ENCODE results near the gene SHISA6. TPM values are rescaled to one million over a fixed set of nuclear protein-coding genes. Genes with fewer than 3 reads are reported as not detected.

SHISA6 gene
- total RNA-seq, 2 experiments from 2014 or later = not detected

DNA sequence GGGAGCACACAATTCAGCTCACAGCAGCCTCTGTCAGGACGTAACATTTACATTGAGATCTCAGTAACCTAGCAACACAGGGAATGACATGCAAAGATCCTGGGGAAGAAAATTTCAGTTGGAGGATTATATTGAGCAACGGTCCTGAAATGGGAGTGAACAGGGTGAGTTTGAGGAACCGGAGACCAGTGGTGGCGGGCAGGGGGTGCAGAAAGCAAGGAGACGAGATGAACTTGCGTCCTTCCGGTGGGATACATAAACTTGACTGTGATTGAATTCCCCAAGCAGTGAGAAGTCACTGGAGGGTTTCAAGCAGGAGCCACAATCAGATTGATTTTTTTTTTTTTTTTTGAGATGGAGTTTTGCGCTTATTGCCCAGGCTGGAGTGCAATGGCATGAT, 51.5 kb downstream of the SHISA6 start:
- CTCF ChIA-PET (ENCODE audit: unreplicated experiment) = no interaction called here
- Histone ChIP-seq H3K79me2 (ENCODE audit: insufficient read depth, low read depth, low read length) (no peaks in the 10 kb centered on the region), H3K27ac (ENCODE audit: low read depth, low read length, poor library complexity, severe bottlenecking) (no peak overlapping the region), H3K4me2 (ENCODE audit: low read length) (no peak overlapping the region), H3K4me1 (ENCODE audit: insufficient read depth, low read length, poor library complexity, severe bottlenecking) (no peaks in the 10 kb centered on the region), H3K9me3 (ENCODE audit: low read length) (no peaks in the 10 kb centered on the region), H2AFZ (ENCODE audit: low read length) (no peak overlapping the region), H3K4me3 (ENCODE audit: low read depth, low read length, poor library complexity, severe bottlenecking) (no peak overlapping the region), H3K9me2 (ENCODE audit: insufficient read depth, low read length) (no peaks in the 10 kb centered on the region), H3K36me3 (ENCODE audit: insufficient read depth, low read length) (no peaks in the 10 kb centered on the region), H4K20me1 (ENCODE audit: insufficient read depth, low read length) (no peaks in the 10 kb centered on the region)
- intact Hi-C loops (cut with micrococcal nuclease; ENCODE audit: unreplicated experiment) = no loop called here
- POLR2A ChIA-PET = no interaction called here
- TF ChIP-seq, protein P1, sequence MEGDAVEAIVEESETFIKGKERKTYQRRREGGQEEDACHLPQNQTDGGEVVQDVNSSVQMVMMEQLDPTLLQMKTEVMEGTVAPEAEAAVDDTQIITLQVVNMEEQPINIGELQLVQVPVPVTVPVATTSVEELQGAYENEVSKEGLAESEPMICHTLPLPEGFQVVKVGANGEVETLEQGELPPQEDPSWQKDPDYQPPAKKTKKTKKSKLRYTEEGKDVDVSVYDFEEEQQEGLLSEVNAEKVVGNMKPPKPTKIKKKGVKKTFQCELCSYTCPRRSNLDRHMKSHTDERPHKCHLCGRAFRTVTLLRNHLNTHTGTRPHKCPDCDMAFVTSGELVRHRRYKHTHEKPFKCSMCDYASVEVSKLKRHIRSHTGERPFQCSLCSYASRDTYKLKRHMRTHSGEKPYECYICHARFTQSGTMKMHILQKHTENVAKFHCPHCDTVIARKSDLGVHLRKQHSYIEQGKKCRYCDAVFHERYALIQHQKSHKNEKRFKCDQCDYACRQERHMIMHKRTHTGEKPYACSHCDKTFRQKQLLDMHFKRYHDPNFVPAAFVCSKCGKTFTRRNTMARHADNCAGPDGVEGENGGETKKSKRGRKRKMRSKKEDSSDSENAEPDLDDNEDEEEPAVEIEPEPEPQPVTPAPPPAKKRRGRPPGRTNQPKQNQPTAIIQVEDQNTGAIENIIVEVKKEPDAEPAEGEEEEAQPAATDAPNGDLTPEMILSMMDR (conservative IDR thresholded peaks at IDR 0.05; ENCODE audit: low read length) = no peak
- no peak for TF ChIP-seq EZH2phosphoT487 (IDR thresholded peaks at IDR 0.05; ENCODE audit: borderline replicate concordance, low read depth, low read length)
- BruUV-seq (replicated peaks) = no TSS peak
- no peak for DNase-seq (ENCODE audit: low spot score)

DNA sequence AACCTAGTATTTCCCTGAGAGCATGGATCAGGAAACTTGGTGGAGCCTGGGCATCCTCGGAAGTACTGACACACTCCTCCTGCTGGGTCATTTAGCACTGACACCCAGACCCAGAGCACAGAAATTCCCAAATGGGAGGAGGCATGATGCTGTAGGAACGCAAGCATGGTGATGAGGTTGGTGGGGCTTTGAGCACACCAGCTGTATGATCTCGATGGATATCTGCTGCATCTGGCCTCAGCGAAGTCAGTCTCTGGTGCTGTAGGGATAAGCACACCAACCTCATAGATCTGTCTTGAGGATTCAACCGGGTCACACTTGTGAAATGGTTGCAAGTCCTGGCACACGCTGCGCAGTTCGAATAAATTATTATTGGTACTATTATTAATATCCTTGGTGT, 52.5 kb downstream of the SHISA6 start:
- CTCF ChIA-PET (ENCODE audit: unreplicated experiment) = no interaction called here
- BruUV-seq (replicated peaks) = no TSS peak
- no peaks in the 10 kb centered on the region for H3K4me1 ChIP-seq (ENCODE audit: insufficient read depth, low read length, poor library complexity, severe bottlenecking)

GRCh38 chr17:11294826-11295225, 53.8 kb downstream of the SHISA6 start:
- H3K9me3 ChIP-seq (ENCODE audit: low read length) = no peaks in the 10 kb centered on the region
- DNase-seq (ENCODE audit: low spot score) = no peak
- H3K4me3 ChIP-seq (ENCODE audit: low read depth, low read length, poor library complexity, severe bottlenecking) = no peak overlapping the region
- H3K79me2 ChIP-seq (ENCODE audit: insufficient read depth, low read depth, low read length) = no peaks in the 10 kb centered on the region
- no TSS peak for BruUV-seq (replicated peaks)
- H4K20me1 ChIP-seq (ENCODE audit: insufficient read depth, low read length) = no peaks in the 10 kb centered on the region
- CTCF ChIA-PET (ENCODE audit: unreplicated experiment) = no interaction called here
- H3K9me2 ChIP-seq (ENCODE audit: insufficient read depth, low read length) = no peaks in the 10 kb centered on the region
- intact Hi-C loops (cut with micrococcal nuclease; ENCODE audit: unreplicated experiment) = no loop called here
- no peaks in the 10 kb centered on the region for H3K36me3 ChIP-seq (ENCODE audit: insufficient read depth, low read length)
- POLR2A ChIA-PET = no interaction called here
- no peak overlapping the region for H2AFZ ChIP-seq (ENCODE audit: low read length)
- H3K27ac ChIP-seq (ENCODE audit: low read depth, low read length, poor library complexity, severe bottlenecking) = no peak overlapping the region
- TF ChIP-seq EZH2phosphoT487 (IDR thresholded peaks at IDR 0.05; ENCODE audit: borderline replicate concordance, low read depth, low read length) = no peak
- H3K4me2 ChIP-seq (ENCODE audit: low read length) = no peak overlapping the region
- H3K4me1 ChIP-seq (ENCODE audit: insufficient read depth, low read length, poor library complexity, severe bottlenecking) = no peaks in the 10 kb centered on the region

More for the DNA sequence above, 52.5 kb downstream of the SHISA6 start:
- Histone ChIP-seq H3K79me2 (ENCODE audit: insufficient read depth, low read depth, low read length) (no peaks in the 10 kb centered on the region), H3K36me3 (ENCODE audit: insufficient read depth, low read length) (no peaks in the 10 kb centered on the region), H2AFZ (ENCODE audit: low read length) (no peak overlapping the region), H3K4me3 (ENCODE audit: low read depth, low read length, poor library complexity, severe bottlenecking) (no peak overlapping the region), H3K27ac (ENCODE audit: low read depth, low read length, poor library complexity, severe bottlenecking) (no peak overlapping the region), H3K9me2 (ENCODE audit: insufficient read depth, low read length) (no peaks in the 10 kb centered on the region), H3K4me2 (ENCODE audit: low read length) (no peak overlapping the region), H3K9me3 (ENCODE audit: low read length) (no peaks in the 10 kb centered on the region), H4K20me1 (ENCODE audit: insufficient read depth, low read length) (no peaks in the 10 kb centered on the region)
- DNase-seq (ENCODE audit: low spot score) = no peak
- intact Hi-C loops (cut with micrococcal nuclease; ENCODE audit: unreplicated experiment) = no loop called here
- TF ChIP-seq EZH2phosphoT487 (IDR thresholded peaks at IDR 0.05; ENCODE audit: borderline replicate concordance, low read depth, low read length) = no peak
- TF ChIP-seq, protein P1 (conservative IDR thresholded peaks at IDR 0.05; ENCODE audit: low read length) = no peak
- POLR2A ChIA-PET = no interaction called here
